HG03025 (cell line): ENCODE data around the gene MYBL2.

Experiments used
- ATAC-seq: cut with Tn5 transposase; IDR thresholded peaks from one replicate; pipeline ENCODE4 v1.9.1; 2021; ENCODE audit warnings: mild to moderate bottlenecking, moderate library complexity; ENCODE audit not compliant: unreplicated experiment, low FRiP score

The MYBL2 gene

DNA sequence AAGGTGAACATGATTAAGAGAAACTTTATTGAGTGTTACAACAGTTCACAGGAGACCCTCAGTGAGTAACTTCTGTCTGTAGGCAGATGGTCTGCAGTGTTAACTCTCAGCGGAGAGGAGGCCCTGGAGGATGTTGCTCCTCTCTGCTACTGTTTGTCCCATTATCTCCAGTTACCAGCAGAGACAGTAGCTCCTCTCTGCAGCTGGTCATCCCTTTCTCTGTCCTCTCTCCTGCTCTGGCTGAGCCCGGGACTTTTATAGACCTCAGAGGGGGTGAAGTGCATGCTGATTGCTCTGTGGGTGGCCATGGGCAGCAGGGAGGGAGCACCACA, 54.1 kb downstream of the MYBL2 start:
- no peak for ATAC-seq

GRCh38 chr20:43721429-43722152, 54.7 kb downstream of the MYBL2 start:
- no peak for ATAC-seq

DNA sequence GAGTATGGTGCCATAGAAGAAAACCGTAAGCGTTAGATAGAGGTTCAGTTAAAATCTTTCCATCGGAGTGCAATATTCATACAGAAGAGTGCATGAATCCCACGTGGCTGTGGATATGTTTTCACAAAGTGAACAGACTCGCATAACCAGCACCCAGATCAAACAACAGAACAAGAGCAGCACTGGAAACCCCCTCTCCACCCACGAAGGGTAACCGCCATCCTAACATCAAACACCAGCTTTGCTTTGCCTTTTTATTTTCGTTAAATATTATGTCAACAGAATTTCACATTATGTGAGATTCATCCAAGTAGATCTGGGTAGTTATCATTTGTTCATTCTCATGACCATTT, 55.2 kb downstream of the MYBL2 start:
- no peak for ATAC-seq

- no peak for ATAC-seq
Measured at GRCh38 chr20:43723186-43723585, 56.3 kb downstream of the MYBL2 start.

DNA sequence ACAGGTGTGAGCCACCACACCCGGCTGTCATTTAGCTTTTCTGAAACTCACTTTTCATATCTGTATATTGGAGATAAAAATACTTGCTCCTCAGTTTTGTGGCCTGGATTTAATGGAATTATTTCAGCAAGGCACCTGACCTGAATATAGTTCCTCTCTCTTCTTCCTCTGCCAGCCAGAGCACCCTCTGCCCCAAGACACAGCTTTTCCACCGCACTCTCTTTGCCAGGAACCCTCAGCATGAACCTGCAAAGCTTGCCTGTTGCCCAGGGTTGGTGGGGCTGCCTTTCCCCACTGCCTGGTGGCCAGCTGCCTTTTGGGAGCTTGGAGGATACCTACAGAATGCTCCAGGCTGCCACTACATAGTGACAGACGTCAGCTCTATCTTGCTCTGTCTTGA, 56.8 kb downstream of the MYBL2 start:
- ATAC-seq: no peak

- no peak for ATAC-seq
Measured at GRCh38 chr20:43724383-43724782, 57.5 kb downstream of the MYBL2 start.

DNA sequence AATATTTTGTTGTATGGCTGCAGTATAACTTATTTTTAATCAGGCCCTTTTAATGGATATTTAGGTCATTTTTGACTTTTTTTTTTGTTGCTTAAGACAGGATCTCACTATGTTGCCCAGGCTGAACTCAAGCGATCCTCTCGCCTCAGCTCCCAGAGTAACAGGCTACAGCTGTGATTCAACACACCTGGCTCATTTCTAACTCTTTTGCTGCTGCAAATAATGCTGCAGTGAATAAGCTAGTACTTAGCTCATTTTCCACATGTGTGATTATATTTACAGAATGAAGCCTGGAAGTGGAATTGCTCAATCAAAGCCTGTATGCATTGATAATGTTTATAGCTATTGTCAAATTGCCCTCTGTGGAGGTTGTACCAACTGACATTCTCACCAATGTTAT, 58.8 kb downstream of the MYBL2 start:
- no peak for ATAC-seq

DNA sequence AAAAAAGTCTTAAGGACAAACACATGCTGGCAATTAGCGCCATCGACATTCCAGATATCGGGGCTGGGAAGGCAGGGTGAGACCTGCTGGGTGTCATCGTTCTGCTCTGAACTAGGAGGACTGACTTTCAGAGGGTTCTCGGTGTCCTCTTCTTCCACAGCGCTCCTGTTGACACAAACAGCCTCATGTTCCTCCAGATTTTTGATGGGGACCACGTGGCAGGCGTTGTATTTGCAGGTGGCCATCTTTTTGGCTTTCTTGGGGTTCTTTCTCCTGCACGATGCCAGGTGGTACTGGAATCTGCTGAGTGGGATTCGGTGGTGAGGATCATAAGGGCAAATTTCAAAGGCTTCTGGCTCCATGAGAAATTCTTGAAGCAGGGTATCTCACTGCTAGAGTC, 59.4 kb downstream of the MYBL2 start:
- no peak for ATAC-seq

- ATAC-seq: no peak
Measured at GRCh38 chr20:43726811-43727338, 60.0 kb downstream of the MYBL2 start, which contains the start of gene GTSF1L. Gene GTSF1L, minus strand, starts transcription at chr20:43727002. Its CDS starts 308 bp downstream, at chr20:43726694.

- ATAC-seq: no peak
Measured at GRCh38 chr20:43727980-43728590, 61.2 kb downstream of the MYBL2 start.

DNA sequence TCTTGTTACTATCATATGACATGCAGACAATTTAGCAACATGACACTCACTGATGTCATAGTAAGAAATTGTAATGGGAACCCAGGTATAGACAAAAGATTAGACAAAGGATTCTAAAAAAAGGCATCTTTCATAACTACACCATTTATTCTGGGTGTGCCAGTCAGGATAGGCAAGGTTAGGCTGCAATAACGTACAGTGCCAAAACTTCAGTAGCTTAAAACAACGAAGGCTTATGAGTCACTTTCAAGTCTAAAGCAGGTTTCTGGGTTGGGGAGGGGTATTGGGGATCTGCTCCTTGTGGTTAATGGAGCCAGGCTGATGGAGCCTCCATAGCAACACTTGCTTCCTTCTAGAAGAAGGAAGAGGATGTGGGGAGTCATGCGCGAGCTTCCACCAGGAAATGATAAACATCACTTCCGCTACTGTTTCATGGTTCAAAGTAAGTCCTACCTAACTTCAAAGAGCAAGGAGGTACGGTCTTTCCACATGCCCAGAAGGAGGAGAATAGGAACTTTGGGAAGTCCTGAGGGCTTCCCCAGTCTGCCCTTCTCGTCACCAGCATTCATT, 61.9 kb downstream of the MYBL2 start:
- no peak for ATAC-seq

- no peak for ATAC-seq
Measured at GRCh38 chr20:43731469-43731868, 64.6 kb downstream of the MYBL2 start.

- no peak for ATAC-seq
Measured at GRCh38 chr20:43731927-43732326, 65.0 kb downstream of the MYBL2 start.

DNA sequence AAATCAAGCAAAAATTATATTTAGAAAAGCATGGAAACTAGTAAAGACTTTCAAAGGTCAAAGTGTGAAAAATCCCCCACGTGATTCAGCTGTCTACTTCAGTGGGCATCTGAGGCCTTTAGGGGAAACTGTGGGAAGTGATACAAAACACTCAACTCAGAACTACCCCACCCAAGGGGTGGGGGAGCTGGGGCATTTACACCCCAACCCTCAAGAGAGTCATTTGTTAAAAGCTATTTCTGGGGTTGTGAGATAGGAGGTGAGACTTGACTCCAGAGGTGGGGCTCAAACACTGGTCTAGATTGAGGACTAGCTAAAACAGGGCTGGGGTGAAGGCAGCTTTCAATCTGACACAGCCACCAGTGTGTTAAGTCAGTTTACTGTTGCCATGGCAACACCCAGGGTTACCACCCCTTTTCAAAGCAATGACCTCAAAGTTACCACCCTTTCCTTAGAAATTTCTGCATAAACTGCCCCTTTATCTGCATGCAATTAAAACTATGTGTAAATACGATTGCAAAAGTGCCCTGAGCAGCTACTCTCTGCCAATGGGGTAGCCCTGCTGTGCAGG, 69.8 kb downstream of the MYBL2 start:
- no peak for ATAC-seq

- ATAC-seq: no peak
Measured at GRCh38 chr20:43737925-43738324, 71.0 kb downstream of the MYBL2 start.

- no peak for ATAC-seq
Measured at GRCh38 chr20:43739148-43739749, 72.3 kb downstream of the MYBL2 start.

DNA sequence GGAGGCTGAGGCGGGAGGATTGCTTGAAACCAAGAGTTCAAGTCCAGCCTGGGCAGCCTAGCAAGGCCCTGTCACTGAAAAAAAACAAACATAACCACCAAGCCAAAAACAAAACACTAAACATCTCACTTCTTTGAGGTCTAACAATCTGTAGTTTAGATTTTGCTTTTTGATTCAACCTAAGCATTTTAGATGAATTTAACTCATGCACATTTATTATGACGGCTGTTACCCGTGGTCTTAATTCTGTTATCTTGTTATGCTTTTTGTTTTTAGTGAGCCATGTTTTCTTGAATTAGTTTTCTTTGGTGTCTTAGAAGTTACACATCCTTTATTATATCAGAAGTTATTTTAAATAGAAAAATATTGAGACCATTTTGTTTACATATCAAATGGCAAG, 73.7 kb downstream of the MYBL2 start:
- ATAC-seq: no peak

DNA sequence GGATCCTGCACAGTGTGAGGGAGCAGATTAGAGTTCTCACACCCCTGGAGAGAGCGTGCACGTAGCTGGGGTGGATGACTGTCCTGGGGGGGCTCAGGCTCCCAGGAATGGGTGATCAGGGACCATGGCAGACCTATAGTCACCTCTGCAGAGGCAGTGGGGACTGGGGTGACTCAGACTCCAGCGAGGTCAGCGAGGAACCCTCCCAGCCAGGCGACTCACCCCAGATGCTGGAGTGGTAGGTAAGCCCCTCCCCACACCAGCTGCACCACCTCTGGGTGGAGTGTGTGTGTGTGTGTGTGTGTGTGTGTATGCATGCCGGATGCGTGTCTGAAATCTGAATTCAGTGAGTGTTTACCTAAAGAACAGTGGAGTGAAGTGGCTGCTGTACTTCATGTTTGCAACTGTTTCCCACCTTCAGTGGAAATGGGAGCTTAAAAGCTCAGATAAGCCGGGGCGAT, 77.3 kb downstream of the MYBL2 start:
- ATAC-seq: no peak

GRCh38 chr20:43744966-43745730, 78.2 kb downstream of the MYBL2 start:
- ATAC-seq: no peak
